NB4 (cell line): ENCODE results near the gene NEO1.

Experiments used
- DNase-seq: peaks from one replicate; pipeline ENCODE4 v3.0.0; 2010; ENCODE audit warnings: low read depth
- H3K4me3 ChIP-seq: one replicate; pipeline ENCODE4 v1.5.1; 2011; ENCODE audit warnings: mild to moderate bottlenecking, low read depth, low read length, moderate library complexity
- MYC ChIP-seq: IDR thresholded peaks from 2 replicates; pipeline ENCODE4 v1.6.1; 2011; ENCODE audit warnings: low read depth, low read length
- POLR2A ChIP-seq: IDR thresholded peaks from 2 replicates; pipeline ENCODE4 v1.6.1; 2011; ENCODE audit warnings: mild to moderate bottlenecking; ENCODE audit not compliant: insufficient read length; ENCODE audit errors: extremely low read depth
- TF ChIP-seq, protein P1 (sequence below): IDR thresholded peaks from one replicate; pipeline ENCODE4 v1.5.1; 2012; ENCODE audit warnings: low read depth, low read length
- TF ChIP-seq, protein P2 (sequence below): IDR thresholded peaks from 2 replicates; pipeline ENCODE4 v1.6.1; 2011; ENCODE audit warnings: low read depth, low read length

Gene NEO1

DNA sequence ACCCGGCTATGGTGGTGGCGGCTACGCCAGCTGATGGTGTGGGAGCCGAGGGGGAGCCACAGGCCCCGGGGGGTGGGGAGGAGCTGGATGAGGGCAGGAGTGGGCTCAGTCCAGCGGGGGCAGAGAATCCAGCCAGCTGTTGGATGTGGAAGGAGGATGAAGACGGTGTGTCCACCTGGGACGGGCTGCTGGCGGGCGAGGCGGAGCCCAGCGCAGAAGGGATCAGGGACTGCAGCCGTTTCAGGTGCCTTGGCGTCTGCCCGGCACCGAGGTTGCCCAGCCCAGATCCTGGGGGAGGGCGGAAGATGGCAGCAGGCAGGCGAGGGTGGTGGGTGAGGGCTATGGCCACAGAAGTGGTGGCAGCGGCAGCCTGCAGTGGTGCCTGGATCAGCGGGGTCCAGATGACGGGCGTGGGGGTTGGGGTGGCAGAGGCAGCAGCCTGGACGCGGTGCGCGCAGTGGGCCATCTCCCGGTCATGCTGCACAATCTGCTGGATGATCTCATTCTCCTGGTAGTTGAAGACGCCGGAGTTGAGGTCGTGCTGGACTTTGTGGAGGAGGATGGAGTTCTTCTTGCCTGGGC lies 271.2 kb downstream of the NEO1 start:
- no peak overlapping the region for H3K4me3 ChIP-seq
- TF ChIP-seq, protein P1, sequence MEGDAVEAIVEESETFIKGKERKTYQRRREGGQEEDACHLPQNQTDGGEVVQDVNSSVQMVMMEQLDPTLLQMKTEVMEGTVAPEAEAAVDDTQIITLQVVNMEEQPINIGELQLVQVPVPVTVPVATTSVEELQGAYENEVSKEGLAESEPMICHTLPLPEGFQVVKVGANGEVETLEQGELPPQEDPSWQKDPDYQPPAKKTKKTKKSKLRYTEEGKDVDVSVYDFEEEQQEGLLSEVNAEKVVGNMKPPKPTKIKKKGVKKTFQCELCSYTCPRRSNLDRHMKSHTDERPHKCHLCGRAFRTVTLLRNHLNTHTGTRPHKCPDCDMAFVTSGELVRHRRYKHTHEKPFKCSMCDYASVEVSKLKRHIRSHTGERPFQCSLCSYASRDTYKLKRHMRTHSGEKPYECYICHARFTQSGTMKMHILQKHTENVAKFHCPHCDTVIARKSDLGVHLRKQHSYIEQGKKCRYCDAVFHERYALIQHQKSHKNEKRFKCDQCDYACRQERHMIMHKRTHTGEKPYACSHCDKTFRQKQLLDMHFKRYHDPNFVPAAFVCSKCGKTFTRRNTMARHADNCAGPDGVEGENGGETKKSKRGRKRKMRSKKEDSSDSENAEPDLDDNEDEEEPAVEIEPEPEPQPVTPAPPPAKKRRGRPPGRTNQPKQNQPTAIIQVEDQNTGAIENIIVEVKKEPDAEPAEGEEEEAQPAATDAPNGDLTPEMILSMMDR = no peak
- TF ChIP-seq, protein P2, sequence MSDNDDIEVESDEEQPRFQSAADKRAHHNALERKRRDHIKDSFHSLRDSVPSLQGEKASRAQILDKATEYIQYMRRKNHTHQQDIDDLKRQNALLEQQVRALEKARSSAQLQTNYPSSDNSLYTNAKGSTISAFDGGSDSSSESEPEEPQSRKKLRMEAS = no peak
- TF ChIP-seq MYC = no peak
- TF ChIP-seq POLR2A = no peak
- no peak for DNase-seq

DNA sequence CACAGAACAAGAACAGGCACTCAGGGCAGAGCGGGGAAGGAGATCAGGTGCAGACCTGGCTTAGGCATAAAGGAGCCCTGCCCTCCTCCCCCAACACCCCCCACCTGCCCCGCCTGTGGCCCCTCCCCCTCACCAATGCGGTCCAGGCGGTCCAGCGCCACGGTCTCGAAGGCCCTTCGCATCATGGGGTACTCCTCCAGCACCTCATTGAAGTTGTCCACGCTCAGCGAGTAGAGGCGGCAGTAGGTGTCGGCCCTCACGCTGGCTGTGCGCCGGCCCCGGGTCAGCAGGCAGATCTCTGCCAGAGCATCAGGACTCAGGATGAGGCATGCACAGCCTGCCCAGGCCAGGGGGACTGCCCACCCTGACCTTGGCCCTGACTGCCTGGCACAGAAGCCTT lies 271.7 kb downstream of the NEO1 start:
- DNase-seq = no peak
- TF ChIP-seq, protein P2 = no peak
- TF ChIP-seq, protein P1 = no peak
- TF ChIP-seq MYC (no peak), POLR2A (no peak)
- no peak overlapping the region for H3K4me3 ChIP-seq

DNA sequence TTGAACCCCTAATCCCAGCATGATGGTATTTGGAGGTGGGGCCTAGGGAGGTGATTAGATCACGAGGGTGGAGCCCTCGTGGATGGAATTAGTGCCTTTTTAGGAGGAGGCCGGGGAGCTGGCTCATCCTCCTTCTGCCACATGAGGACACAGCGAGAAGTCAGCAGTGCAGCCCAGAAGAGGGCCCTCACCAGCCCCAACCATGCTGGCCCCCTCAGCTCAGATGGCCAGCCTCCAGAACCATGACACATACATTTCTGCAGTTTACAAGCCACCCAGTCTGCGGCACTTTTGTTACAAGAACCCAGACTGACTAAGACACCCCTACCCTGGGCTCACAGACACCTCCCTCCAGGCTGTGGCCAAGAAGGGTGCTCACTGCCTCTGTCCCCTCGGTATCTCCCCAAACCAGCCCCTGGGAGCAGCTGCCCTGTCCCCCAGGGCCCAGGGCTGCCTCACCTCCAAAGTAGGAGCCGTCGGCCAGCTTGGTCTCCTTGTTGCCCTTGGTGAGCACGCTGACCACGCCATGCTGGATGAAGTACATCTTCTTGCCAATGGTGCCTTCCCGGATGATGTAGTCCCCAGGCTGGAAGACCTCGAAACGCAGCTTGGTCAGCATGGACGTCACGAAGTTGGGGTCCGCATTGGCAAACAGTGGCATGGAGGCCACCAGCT lies 272.4 kb downstream of the NEO1 start:
- TF ChIP-seq, protein P2 = no peak
- TF ChIP-seq, protein P1 = no peak
- TF ChIP-seq MYC = no peak
- TF ChIP-seq POLR2A = no peak
- DNase-seq = no peak
- no peak overlapping the region for H3K4me3 ChIP-seq

DNA sequence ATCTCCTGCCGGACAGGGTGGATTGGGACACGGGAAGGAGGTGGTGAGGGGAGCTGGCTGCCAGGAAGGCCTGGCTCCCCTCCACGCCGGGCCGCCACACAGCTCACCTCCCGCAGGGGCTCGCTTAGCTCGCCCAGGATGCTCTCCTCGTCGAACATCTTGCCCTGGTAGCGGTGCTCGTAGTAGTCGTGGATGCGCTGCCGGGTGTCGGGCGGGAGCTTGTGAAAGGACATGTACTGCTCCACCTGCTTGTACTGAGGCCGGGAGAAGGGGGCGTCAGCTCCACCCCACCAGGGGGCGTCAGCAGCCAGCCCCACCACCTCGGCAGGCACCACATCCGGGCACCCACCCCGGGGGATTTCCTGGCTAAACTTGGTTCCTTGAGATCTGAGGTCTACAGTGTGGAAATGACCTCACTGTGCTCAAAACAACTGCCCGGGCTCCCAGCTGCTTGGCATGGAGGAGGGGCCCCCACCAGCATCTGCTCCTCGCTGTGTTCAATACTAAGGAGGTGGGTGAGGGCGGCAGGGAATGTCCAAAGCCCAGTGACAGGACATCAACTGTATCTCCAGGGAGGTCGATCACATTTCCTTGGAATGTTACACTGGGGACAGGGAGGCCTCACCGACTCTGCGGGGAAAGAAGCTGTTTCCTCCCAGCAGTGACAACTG lies 273.1 kb downstream of the NEO1 start:
- no peak overlapping the region for H3K4me3 ChIP-seq
- TF ChIP-seq, protein P1 = peak; percentile 7
- TF ChIP-seq, protein P2 = no peak
- TF ChIP-seq MYC = no peak
- no peak for TF ChIP-seq POLR2A
- peak; percentile 36 for DNase-seq

DNA sequence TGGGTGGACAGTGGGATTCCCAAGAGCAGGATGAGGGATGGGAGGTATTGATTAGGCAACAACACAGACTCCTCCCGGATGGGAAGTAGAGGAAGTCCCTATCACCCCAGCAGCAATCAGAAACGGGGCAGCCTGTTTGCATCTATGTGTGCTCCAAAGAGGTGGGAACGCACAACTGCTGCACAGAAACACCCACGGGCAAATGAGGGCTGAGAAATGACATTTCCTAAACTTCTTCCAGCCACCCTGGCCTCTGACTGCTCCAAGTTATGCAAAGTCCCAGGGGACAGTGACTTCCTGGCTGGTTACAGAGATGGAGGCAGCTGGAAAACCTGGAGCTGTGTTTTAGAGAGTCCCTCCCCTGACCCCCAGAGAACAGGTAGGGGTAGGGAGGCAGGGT lies 273.9 kb downstream of the NEO1 start:
- TF ChIP-seq POLR2A = no peak
- TF ChIP-seq, protein P2 = no peak
- TF ChIP-seq, protein P1 = no peak
- TF ChIP-seq MYC = no peak
- DNase-seq = no peak

More for the DNA sequence above, 273.9 kb downstream of the NEO1 start:
- no peak overlapping the region for H3K4me3 ChIP-seq
